DMS153 (cell line): Measurements from ENCODE around the gene ZNF468.
"Not testable (repeated sequence)": the region's sequence is repeated elsewhere in the genome, so short reads cannot be mapped to it uniquely, and the experiment has no call there.

ENCODE experiments used
- DNase-seq: peaks from one replicate; lab custom pipeline; 2025; lab: John Stamatoyannopoulos, UW

Gene ZNF468

GRCh38 chr19:52825765-52826164 lies 31.7 kb downstream of the ZNF468 start:
- no peak for DNase-seq

- no peak for DNase-seq
These were observed 33.7 kb downstream of the ZNF468 start for GRCh38 chr19:52823676-52824075.

GRCh38 chr19:52821204-52821960 lies 36.0 kb downstream of the ZNF468 start, which contains the start of gene ZNF28:
TSS of gene ZNF28 (minus strand) at chr19:52821633. CDS start at chr19:52817958, 3,675 bp downstream.
- peak; percentile 40 for DNase-seq

GRCh38 chr19:52820472-52821203 lies 36.8 kb downstream of the ZNF468 start:
- not testable (repeated sequence) for DNase-seq

- no peak for DNase-seq
These were observed 47.6 kb downstream of the ZNF468 start for GRCh38 chr19:52809801-52810200.

- DNase-seq, result not testable (repeated sequence)
These were observed 57.3 kb downstream of the ZNF468 start for GRCh38 chr19:52799950-52800640.

GRCh38 chr19:52789440-52789839 lies 68.0 kb downstream of the ZNF468 start:
- DNase-seq, result no peak
